ENCODE data around the gene MPZL1.
"Not testable (repeated sequence)": the region's sequence is repeated elsewhere in the genome, so short reads cannot be mapped to it uniquely, and the experiment has no call there.

Gene MPZL1

GRCh38 chr1:167826127-167826526, 104.3 kb downstream of the MPZL1 start:
- TF ChIP-seq, protein P1, sequence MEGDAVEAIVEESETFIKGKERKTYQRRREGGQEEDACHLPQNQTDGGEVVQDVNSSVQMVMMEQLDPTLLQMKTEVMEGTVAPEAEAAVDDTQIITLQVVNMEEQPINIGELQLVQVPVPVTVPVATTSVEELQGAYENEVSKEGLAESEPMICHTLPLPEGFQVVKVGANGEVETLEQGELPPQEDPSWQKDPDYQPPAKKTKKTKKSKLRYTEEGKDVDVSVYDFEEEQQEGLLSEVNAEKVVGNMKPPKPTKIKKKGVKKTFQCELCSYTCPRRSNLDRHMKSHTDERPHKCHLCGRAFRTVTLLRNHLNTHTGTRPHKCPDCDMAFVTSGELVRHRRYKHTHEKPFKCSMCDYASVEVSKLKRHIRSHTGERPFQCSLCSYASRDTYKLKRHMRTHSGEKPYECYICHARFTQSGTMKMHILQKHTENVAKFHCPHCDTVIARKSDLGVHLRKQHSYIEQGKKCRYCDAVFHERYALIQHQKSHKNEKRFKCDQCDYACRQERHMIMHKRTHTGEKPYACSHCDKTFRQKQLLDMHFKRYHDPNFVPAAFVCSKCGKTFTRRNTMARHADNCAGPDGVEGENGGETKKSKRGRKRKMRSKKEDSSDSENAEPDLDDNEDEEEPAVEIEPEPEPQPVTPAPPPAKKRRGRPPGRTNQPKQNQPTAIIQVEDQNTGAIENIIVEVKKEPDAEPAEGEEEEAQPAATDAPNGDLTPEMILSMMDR (IDR thresholded peaks at IDR 0.05; ENCODE audit: low read depth, low read length) = no peak
- no peak overlapping the region for H3K4me3 ChIP-seq (ENCODE audit: low read depth, low read length)
- DNase-seq (ENCODE audit: low read depth, low spot score) = no peak
- in situ Hi-C loops (cut with HindIII; ENCODE audit: low sequenced_read_pairs) = no loop called here

- H3K4me3 ChIP-seq (ENCODE audit: low read depth, low read length) = no peak overlapping the region
- TF ChIP-seq, protein P1 (IDR thresholded peaks at IDR 0.05; ENCODE audit: low read depth, low read length) = no peak
- no peak for DNase-seq (ENCODE audit: low read depth, low spot score)
- in situ Hi-C loops (cut with HindIII; ENCODE audit: low sequenced_read_pairs) = no loop called here
Observed at GRCh38 chr1:167829868-167830267, 108.1 kb downstream of the MPZL1 start.

GRCh38 chr1:167830668-167831067, 108.9 kb downstream of the MPZL1 start:
- DNase-seq (ENCODE audit: low read depth, low spot score); in situ Hi-C loops (cut with HindIII; ENCODE audit: low sequenced_read_pairs): not testable (repeated sequence)

GRCh38 chr1:167832693-167833092, 110.9 kb downstream of the MPZL1 start:
- TF ChIP-seq, protein P1 (IDR thresholded peaks at IDR 0.05; ENCODE audit: low read depth, low read length) = no peak
- DNase-seq (ENCODE audit: low read depth, low spot score) = no peak
- in situ Hi-C loops (cut with HindIII; ENCODE audit: low sequenced_read_pairs) = no loop called here
- no peak overlapping the region for H3K4me3 ChIP-seq (ENCODE audit: low read depth, low read length)

More at GRCh38 chr1:167830668-167831067, 108.9 kb downstream of the MPZL1 start:
- not testable (repeated sequence) for H3K4me3 ChIP-seq (ENCODE audit: low read depth, low read length)

- DNase-seq (ENCODE audit: low read depth, low spot score) = no peak
- H3K4me3 ChIP-seq (ENCODE audit: low read depth, low read length) = no peak overlapping the region
- TF ChIP-seq, protein P1 (IDR thresholded peaks at IDR 0.05; ENCODE audit: low read depth, low read length) = no peak
- in situ Hi-C loops (cut with HindIII; ENCODE audit: low sequenced_read_pairs) = no loop called here
Observed at GRCh38 chr1:167833904-167834303, 112.1 kb downstream of the MPZL1 start.

- no peak for DNase-seq (ENCODE audit: low read depth, low spot score)
- TF ChIP-seq, protein P1 (IDR thresholded peaks at IDR 0.05; ENCODE audit: low read depth, low read length) = no peak
- in situ Hi-C loops (cut with HindIII; ENCODE audit: low sequenced_read_pairs) = no loop called here
- H3K4me3 ChIP-seq (ENCODE audit: low read depth, low read length) = no peak overlapping the region
Observed at GRCh38 chr1:167836197-167836596, 114.4 kb downstream of the MPZL1 start.

- TF ChIP-seq, protein P1 (IDR thresholded peaks at IDR 0.05; ENCODE audit: low read depth, low read length) = no peak
- DNase-seq (ENCODE audit: low read depth, low spot score) = no peak
- in situ Hi-C loops (cut with HindIII; ENCODE audit: low sequenced_read_pairs) = no loop called here
- no peak overlapping the region for H3K4me3 ChIP-seq (ENCODE audit: low read depth, low read length)
Observed at GRCh38 chr1:167837326-167837725, 115.5 kb downstream of the MPZL1 start.

Data from astrocyte of the spinal cord (primary cell).